LNCaP clone FGC (cell line): Measurements from ENCODE around the gene DIO3.

ENCODE experiments used
- DNase-seq: peaks from one replicate; pipeline ENCODE4 v3.0.0-alpha.2; 2011; ENCODE audit warnings: low read depth
- H3K4me3 ChIP-seq: 2 replicates; pipeline ENCODE4 v1.5.1; 2011; ENCODE audit warnings: mild to moderate bottlenecking, low read depth, low read length, control low read depth
- TF ChIP-seq, protein P1 (sequence below): IDR thresholded peaks from 2 replicates; pipeline ENCODE4 v1.5.1; 2012; ENCODE audit warnings: mild to moderate bottlenecking; ENCODE audit not compliant: control insufficient read depth, insufficient read depth; ENCODE audit errors: extremely low read depth

The DIO3 gene

DNA sequence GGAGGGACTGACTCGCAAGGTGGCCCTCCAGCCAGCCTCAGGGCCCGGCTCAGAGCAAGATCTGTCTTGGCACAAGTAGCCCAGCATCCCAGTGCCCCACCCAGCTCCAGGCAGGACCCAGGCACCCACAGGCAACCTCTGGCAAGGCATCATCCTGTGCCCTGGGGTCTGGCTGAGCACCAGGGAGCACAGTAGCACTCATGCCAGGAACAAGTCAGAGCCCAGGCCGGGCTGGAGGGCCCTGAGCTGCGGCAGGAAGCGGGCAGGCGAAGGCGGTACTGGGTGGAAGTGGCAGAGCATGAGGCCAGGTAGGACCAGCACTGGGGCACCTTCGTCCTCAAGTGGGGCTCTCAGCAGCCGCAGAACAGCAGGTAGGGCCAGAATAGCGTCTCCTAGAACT lies 5.2 kb upstream of the DIO3 start:
- DNase-seq, result no peak
- TF ChIP-seq, protein P1, sequence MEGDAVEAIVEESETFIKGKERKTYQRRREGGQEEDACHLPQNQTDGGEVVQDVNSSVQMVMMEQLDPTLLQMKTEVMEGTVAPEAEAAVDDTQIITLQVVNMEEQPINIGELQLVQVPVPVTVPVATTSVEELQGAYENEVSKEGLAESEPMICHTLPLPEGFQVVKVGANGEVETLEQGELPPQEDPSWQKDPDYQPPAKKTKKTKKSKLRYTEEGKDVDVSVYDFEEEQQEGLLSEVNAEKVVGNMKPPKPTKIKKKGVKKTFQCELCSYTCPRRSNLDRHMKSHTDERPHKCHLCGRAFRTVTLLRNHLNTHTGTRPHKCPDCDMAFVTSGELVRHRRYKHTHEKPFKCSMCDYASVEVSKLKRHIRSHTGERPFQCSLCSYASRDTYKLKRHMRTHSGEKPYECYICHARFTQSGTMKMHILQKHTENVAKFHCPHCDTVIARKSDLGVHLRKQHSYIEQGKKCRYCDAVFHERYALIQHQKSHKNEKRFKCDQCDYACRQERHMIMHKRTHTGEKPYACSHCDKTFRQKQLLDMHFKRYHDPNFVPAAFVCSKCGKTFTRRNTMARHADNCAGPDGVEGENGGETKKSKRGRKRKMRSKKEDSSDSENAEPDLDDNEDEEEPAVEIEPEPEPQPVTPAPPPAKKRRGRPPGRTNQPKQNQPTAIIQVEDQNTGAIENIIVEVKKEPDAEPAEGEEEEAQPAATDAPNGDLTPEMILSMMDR, result no peak
- H3K4me3 ChIP-seq, result no peak overlapping the region

DNA sequence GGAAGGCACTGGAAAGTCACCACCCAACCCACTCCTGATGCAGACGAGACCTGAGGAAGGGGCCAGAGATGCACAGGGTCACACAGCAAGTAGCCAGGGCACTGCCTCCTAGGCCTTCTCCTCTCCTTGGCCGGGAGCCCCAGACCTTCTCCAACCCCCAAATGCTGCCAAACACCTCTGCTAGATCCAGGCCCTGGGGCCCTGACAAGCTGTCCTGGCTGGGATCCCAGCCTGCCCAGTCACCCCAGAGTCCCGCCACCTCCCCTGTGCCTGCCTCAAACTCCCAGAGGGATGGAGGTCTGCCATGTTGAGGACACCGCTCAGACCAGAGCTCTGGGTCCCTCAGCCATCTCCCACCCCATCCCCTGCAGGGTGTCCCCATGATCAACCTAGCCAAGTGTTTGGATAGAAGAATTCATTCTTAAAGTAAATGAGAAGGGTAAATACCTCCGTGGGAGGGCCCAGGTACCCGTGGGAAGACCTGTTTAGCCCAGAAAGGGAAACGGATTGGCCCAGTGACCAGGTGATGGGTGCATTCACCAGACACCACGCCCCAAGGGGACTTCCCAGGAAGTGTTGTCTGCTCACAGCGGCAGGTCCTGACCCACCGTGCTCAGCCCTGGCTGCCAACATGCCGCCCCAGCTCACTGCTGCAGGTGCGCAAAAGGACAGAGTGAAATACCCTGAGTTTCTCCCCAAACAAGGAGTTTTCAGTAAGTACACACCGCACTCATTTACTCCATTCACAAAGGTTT lies 4.6 kb upstream of the DIO3 start:
- DNase-seq, result no peak
- TF ChIP-seq, protein P1, result no peak
- H3K4me3 ChIP-seq, result no peak overlapping the region

DNA sequence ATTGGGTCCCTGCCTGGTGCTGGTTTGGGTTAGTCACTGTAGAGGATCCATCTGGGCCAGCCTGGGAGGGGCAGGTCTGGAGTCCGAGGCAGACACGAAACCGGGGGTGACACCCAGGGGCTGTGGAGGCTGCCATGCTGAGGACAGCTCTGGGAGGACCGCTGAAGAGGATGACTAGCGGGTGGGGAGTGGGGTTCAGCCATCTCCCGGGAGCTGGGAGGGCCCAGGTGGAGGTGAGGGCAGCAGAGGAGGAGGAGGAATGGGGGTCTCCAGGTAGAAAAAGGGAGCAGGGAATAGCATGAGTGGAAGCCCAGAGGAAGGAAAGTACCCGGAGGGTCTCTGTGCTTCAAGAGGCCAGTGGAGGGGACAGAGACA lies 4.0 kb upstream of the DIO3 start:
- DNase-seq, result no peak
- TF ChIP-seq, protein P1, result no peak
- no peak overlapping the region for H3K4me3 ChIP-seq

DNA sequence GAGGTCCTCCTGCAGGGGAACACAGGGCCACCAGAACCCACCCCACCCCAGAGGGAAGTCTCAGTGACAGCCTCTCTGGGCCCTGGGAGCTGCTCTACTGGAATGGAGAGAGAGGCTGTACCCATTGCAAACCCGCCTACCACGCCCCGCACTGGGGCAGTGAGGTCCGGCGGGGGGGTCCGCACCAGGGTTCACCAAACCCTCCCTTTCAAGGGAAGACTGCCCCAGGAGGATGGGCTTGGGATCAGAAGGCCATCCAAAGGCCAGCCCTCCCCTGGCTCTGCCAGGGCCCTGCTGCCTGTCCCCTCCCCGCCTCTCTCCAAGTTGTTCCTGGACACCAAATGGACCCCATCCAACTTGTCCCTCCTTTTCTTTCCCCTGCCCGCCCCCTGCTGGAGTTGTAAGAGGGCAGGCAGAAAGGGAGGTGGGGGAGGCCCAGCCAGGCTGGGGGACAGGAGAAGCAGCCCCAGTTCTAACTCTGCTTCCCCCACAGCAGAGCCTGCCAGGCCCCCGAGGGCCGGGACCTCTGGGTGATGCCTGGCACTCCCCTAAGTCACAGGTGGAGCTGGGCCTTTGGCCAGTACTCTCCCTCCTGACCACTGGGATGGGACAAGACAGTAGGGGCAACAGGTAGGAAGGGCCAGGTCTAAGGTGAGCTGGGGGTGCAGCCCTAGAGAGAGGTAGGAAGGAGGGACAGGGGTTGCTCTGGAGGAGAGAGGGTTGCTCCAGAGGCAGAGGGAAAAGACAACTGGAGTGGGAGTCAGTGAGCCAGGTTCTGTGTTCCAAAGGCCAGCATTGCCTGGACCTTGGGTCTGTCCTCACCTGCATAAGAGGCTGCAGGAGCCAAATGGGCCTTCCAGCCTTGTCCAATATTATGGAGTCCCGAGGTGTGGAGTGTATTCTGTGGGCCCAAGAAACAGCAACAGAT lies 3.2 kb upstream of the DIO3 start:
- TF ChIP-seq, protein P1, result peak; percentile 40
- no peak for DNase-seq
- H3K4me3 ChIP-seq, result no peak overlapping the region

DNA sequence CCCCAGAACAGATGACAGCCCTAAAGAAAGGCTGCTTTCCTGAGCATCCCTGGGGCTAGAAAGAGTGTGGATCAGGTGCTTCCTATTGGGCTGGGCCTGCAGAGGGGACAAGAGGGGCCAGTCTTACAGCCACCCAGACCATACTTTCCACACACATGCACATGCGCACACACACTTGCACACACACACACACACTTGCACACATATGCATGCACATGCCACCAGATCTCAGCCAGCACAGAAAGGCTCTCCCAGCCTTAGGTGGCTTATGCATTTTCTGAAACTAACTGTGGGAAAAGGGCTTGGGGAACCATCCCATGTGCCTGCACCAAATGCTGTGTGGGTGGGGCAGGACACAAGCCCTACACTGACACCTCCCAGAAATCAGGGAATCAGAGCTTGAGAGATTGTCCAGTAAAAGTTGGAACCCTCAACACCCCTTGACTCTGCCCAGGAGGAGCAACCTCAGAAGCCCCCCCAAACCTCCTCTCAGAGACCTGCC lies 2.5 kb upstream of the DIO3 start:
- H3K4me3 ChIP-seq, result no peak overlapping the region
- TF ChIP-seq, protein P1, result no peak
- no peak for DNase-seq

DNA sequence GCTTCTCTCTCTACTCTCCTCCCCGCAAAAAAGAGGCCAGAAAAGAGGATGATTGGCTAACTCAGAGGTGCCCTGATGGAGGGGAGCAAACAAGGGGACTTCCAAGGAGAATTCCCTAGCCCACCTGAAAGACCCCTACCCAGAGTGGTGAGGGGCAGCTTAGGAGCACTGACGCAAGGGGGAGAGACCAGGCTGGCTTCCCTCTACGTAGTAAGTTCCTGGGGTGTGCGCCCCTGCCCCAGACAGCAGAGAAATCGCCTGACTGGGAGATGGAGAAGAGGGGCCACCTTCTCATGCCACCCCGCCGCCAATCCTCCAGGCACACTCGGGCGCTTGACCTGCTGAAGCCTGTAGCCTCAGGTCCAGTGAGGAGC lies 2.1 kb upstream of the DIO3 start:
- DNase-seq, result no peak
- no peak overlapping the region for H3K4me3 ChIP-seq
- TF ChIP-seq, protein P1, result no peak
